A673 (cell line): ENCODE data around the gene GALNT6. TPM values are rescaled to one million over a fixed set of nuclear protein-coding genes. Genes with fewer than 3 reads are reported as not detected.

Experiments used
- BruUV-seq: library from RNA; stranded (reverse); fragments of 400-500 nt; replicated peaks from 2 replicates; lab custom pipeline; 2021; lab: Mats Ljungman, UMichigan
- CTCF ChIA-PET: fragments of 300-600 bp; sonication (Branson Sonifier 250); formaldehyde crosslinking; loops from one replicate; lab custom pipeline; 2022; ENCODE audit warnings: antibody characterized with exemption; lab: Charles Lee
- POLR2A ChIA-PET: fragments of 300-600 bp; sonication (Branson Sonifier 250); formaldehyde crosslinking; loops from one replicate; lab custom pipeline; 2022; ENCODE audit warnings: antibody characterized with exemption; ENCODE audit not compliant: low non-redundant PET; lab: Charles Lee
- DNase-seq: peaks from one replicate; pipeline ENCODE4 v3.0.0-alpha.2; 2015; ENCODE audit warnings: low spot score
- H3K27ac ChIP-seq: fragments of 200-600 bp; sonication (generic); 2 replicates; pipeline ENCODE4 v1.5.1; 2016; ENCODE audit warnings: mixed run types, low read depth, mild to moderate bottlenecking, mixed read lengths, antibody characterized with exemption, low read length; ENCODE audit not compliant: poor library complexity, severe bottlenecking
- H3K27me3 ChIP-seq: fragments of 200-600 bp; sonication (generic); replicated peaks from 2 replicates; pipeline ENCODE4 v1.6.1; 2017; ENCODE audit warnings: mixed run types, low read depth, mild to moderate bottlenecking, mixed read lengths, antibody characterized with exemption, low read length; ENCODE audit not compliant: insufficient read depth, poor library complexity
- H3K36me3 ChIP-seq: fragments of 200-600 bp; sonication (generic); 2 replicates; pipeline ENCODE4 v1.6.1; 2016; ENCODE audit warnings: mixed run types, mild to moderate bottlenecking, mixed read lengths, antibody characterized with exemption, low read length; ENCODE audit not compliant: insufficient read depth, poor library complexity, severe bottlenecking
- H3K4me1 ChIP-seq: fragments of 200-600 bp; sonication (generic); 2 replicates; pipeline ENCODE4 v1.6.1; 2017; ENCODE audit warnings: mixed run types, mild to moderate bottlenecking, mixed read lengths, antibody characterized with exemption, low read length; ENCODE audit not compliant: insufficient read depth, poor library complexity, severe bottlenecking
- H3K4me3 ChIP-seq: fragments of 200-600 bp; sonication (generic); 2 replicates; pipeline ENCODE4 v1.5.1; 2016; ENCODE audit warnings: low read depth, mixed run types, mild to moderate bottlenecking, mixed read lengths, low read length; ENCODE audit not compliant: poor library complexity, severe bottlenecking
- H3K9me3 ChIP-seq: fragments of 200-600 bp; sonication (generic); 2 replicates; pipeline ENCODE4 v1.6.1; 2016; ENCODE audit warnings: mixed run types, low read depth, mild to moderate bottlenecking, mixed read lengths, antibody characterized with exemption, low read length; ENCODE audit not compliant: poor library complexity, severe bottlenecking
- CTCF ChIP-seq: fragments of 300-800, 200-600 bp; sonication (generic); conservative IDR thresholded peaks from 2 replicates; pipeline ENCODE4 v1.5.1; 2017; ENCODE audit warnings: low read depth, mild to moderate bottlenecking, antibody characterized with exemption, low read length, moderate library complexity, mixed read lengths
- EZH2 ChIP-seq: fragments of 200-600 bp; sonication (generic); IDR thresholded peaks from 2 replicates; pipeline ENCODE4 v1.6.1; 2017; ENCODE audit warnings: borderline replicate concordance, low read depth, mild to moderate bottlenecking, mixed read lengths, antibody characterized with exemption, low read length; ENCODE audit not compliant: poor library complexity, severe bottlenecking
- intact Hi-C: fragments of 100-400 bp; cut with micrococcal nuclease; formaldehyde crosslinking; loops from one replicate; pipeline ENCODE4 v1.10.0; 2022; ENCODE audit not compliant: unreplicated experiment
- total RNA-seq: library from RNA; stranded (reverse); gene quantifications from 2 replicates; pipeline ENCODE4 v1.2.3, GENCODE V29; 2021

GALNT6 gene
- total RNA-seq, 1 experiment from 2014 or later: 0.26 TPM

GRCh38 chr12:51401020-51401419 lies 9.8 kb upstream of the GALNT6 start:
- DNase-seq: no peak
- Histone ChIP-seq H3K27ac (no peak overlapping the region), H3K36me3 (no peaks in the 10 kb centered on the region), H3K4me3 (no peak overlapping the region), H3K4me1 (no peaks in the 10 kb centered on the region), H3K9me3 (no peaks in the 10 kb centered on the region), H3K27me3 (no peaks in the 10 kb centered on the region)
- POLR2A ChIA-PET: no interaction called here
- CTCF ChIA-PET: no interaction called here
- BruUV-seq: no TSS peak
- intact Hi-C loops: no loop called here
- TF ChIP-seq CTCF (no peak), EZH2 (no peak)

- Histone ChIP-seq H3K36me3 (no peaks in the 10 kb centered on the region), H3K9me3 (no peaks in the 10 kb centered on the region), H3K27me3 (no peaks in the 10 kb centered on the region), H3K4me1 (no peaks in the 10 kb centered on the region), H3K4me3 (no peak overlapping the region), H3K27ac (no peak overlapping the region)
- CTCF ChIA-PET: no interaction called here
- no peak for TF ChIP-seq EZH2
- TF ChIP-seq CTCF: no peak
- no TSS peak for BruUV-seq
- intact Hi-C loops: no loop called here
- POLR2A ChIA-PET: interaction anchor here (0.6 kb wide), 1 partner anchor 10 kb away, joined by 9 read pairs; no protein-coding TSS in a partner anchor
- no peak for DNase-seq
Measured at GRCh38 chr12:51399891-51400290, 8.7 kb upstream of the GALNT6 start.

GRCh38 chr12:51397670-51398069 lies 6.5 kb upstream of the GALNT6 start:
- POLR2A ChIA-PET: no interaction called here
- no TSS peak for BruUV-seq
- Histone ChIP-seq H3K36me3 (no peaks in the 10 kb centered on the region), H3K9me3 (no peaks in the 10 kb centered on the region), H3K27ac (no peak overlapping the region), H3K27me3 (no peaks in the 10 kb centered on the region), H3K4me3 (no peak overlapping the region), H3K4me1 (no peaks in the 10 kb centered on the region)
- CTCF ChIA-PET: no interaction called here
- no peak for DNase-seq
- intact Hi-C loops: no loop called here
- TF ChIP-seq EZH2 (no peak), CTCF (no peak)
